ENCODE data around the gene GALT. TPM values are rescaled to one million over a fixed set of nuclear protein-coding genes. Genes with fewer than 3 reads are reported as not detected.

GALT gene
- total and polyA plus RNA-seq, 2 of the 13 experiments (the other 11 are each of a cell fraction or from before 2014, with no cell fraction given), result 40.4 to 46.3 TPM

Small RNAs within 50 kb of the gene (small RNA-seq; reads per million reads assigned to genes)
- 0 reads per million in 3 experiments for gene CCL27 (ENCODE audit: insufficient read depth in 2 of 3, insufficient read length in 3 of 3, low read depth in 2 of 3, low replicate concordance in 1 of 3)

Other genes starting within 250 kb of the GALT start
- 3.7 and 3.9 TPM in 2 replicates for gene FAM219A, start 188.1 kb upstream of the GALT start, total RNA-seq (2016; rRNA removed; fragmentation: Illumina TruSeq; extraction: Trizol)
- gene FAM219A, start 188.1 kb upstream of the GALT start, polyA plus RNA-seq (2011; rRNA removed), result 6.4 and 9.4 TPM in 2 replicates
- gene DNAI1, start 187.9 kb upstream of the GALT start, total RNA-seq (2016; rRNA removed; fragmentation: Illumina TruSeq; extraction: Trizol), result not detected in 2 replicates
- not detected in 2 replicates for gene DNAI1, start 187.9 kb upstream of the GALT start, polyA plus RNA-seq (2011; rRNA removed)
- gene ENHO, start 123.7 kb upstream of the GALT start, total RNA-seq (2016; rRNA removed; fragmentation: Illumina TruSeq; extraction: Trizol), result 0.51 and 0.60 TPM in 2 replicates
- gene ENHO, start 123.7 kb upstream of the GALT start, polyA plus RNA-seq (2011; rRNA removed), result 0.08 TPM in 1 of 2 replicates, not detected in the other
- not detected in 2 replicates for gene CNTFR, start 57.0 kb upstream of the GALT start, total RNA-seq (2016; rRNA removed; fragmentation: Illumina TruSeq; extraction: Trizol)
- not detected in 2 replicates for gene CNTFR, start 57.0 kb upstream of the GALT start, polyA plus RNA-seq (2011; rRNA removed)
- 24.5 and 32.1 TPM in 2 replicates for gene RPP25L, start 34.6 kb upstream of the GALT start, total RNA-seq (2016; rRNA removed; fragmentation: Illumina TruSeq; extraction: Trizol)
- gene RPP25L, start 34.6 kb upstream of the GALT start, polyA plus RNA-seq (2011; rRNA removed), result 27.3 and 31.2 TPM in 2 replicates
- 27.4 and 30.8 TPM in 2 replicates for gene DCTN3, start 26.2 kb upstream of the GALT start, total RNA-seq (2016; rRNA removed; fragmentation: Illumina TruSeq; extraction: Trizol)
- gene DCTN3, start 26.2 kb upstream of the GALT start, polyA plus RNA-seq (2011; rRNA removed), result 32.8 and 34.5 TPM in 2 replicates
- not detected in 2 replicates for gene ARID3C, start 17.6 kb upstream of the GALT start, total RNA-seq (2016; rRNA removed; fragmentation: Illumina TruSeq; extraction: Trizol)
- not detected in 2 replicates for gene ARID3C, start 17.6 kb upstream of the GALT start, polyA plus RNA-seq (2011; rRNA removed)
- 28.5 and 60.8 TPM in 2 replicates for gene SIGMAR1, start 8.9 kb upstream of the GALT start, total RNA-seq (2016; rRNA removed; fragmentation: Illumina TruSeq; extraction: Trizol)
- gene SIGMAR1, start 8.9 kb upstream of the GALT start, polyA plus RNA-seq (2011; rRNA removed), result 38.9 and 45.9 TPM in 2 replicates
- 0.83 and 2.0 TPM in 2 replicates for gene IL11RA, start 5.5 kb downstream of the GALT start, total RNA-seq (2016; rRNA removed; fragmentation: Illumina TruSeq; extraction: Trizol)
- 4.2 and 5.8 TPM in 2 replicates for gene IL11RA, start 5.5 kb downstream of the GALT start, polyA plus RNA-seq (2011; rRNA removed)
- gene CCL27, start 16.0 kb downstream of the GALT start, total RNA-seq (2016; rRNA removed; fragmentation: Illumina TruSeq; extraction: Trizol), result not detected in 2 replicates
- gene CCL27, start 16.0 kb downstream of the GALT start, polyA plus RNA-seq (2011; rRNA removed), result not detected in 2 replicates
- gene CCL19, start 44.6 kb downstream of the GALT start, total RNA-seq (2016; rRNA removed; fragmentation: Illumina TruSeq; extraction: Trizol), result not detected in 2 replicates
- gene CCL19, start 44.6 kb downstream of the GALT start, polyA plus RNA-seq (2011; rRNA removed), result not detected in 2 replicates
- not detected in 2 replicates for gene CCL21, start 63.5 kb downstream of the GALT start, total RNA-seq (2016; rRNA removed; fragmentation: Illumina TruSeq; extraction: Trizol)
- not detected in 2 replicates for gene CCL21, start 63.5 kb downstream of the GALT start, polyA plus RNA-seq (2011; rRNA removed)

Measured in HepG2 (cell line).